Liver (tissue), 3 donors: ENCODE measurements around the gene DPP6.

ENCODE experiments used
- CTCF ChIP-seq: fragments of 150-350 bp; IDR thresholded peaks from 2 replicates; pipeline ENCODE4 v1.5.1; 2017; ENCODE audit warnings: improper control_type of control experiment, low read depth, low read length; ENCODE audit not compliant: missing input control
- MAX ChIP-seq: IDR thresholded peaks from 2 replicates; pipeline ENCODE4 v1.6.1; 2016; ENCODE audit warnings: antibody characterized with exemption
- SP1 ChIP-seq: IDR thresholded peaks from 2 replicates; pipeline ENCODE4 v1.6.1; 2018; ENCODE audit warnings: antibody characterized with exemption, mild to moderate bottlenecking
- TAF1 ChIP-seq: conservative IDR thresholded peaks from 2 replicates; pipeline ENCODE4 v1.6.1; 2016; ENCODE audit warnings: antibody characterized with exemption, mild to moderate bottlenecking
- ZBTB33 ChIP-seq: IDR thresholded peaks from 2 replicates; pipeline ENCODE4 v1.6.1; 2016; ENCODE audit warnings: antibody characterized with exemption
- donor health status: healthy.
- donor health status: healthy.

GRCh38 chr7:154310114-154310513, 257.9 kb downstream of the DPP6 start:
- TF ChIP-seq CTCF (no peak), ZBTB33 (no peak), TAF1 (no peak), SP1 (no peak), MAX (no peak)
